Fibroblast of lung (primary cell): ENCODE results near the gene TMPRSS9. TPM values are rescaled to one million over a fixed set of nuclear protein-coding genes. Genes with fewer than 3 reads are reported as not detected.
A peak's percentile ranks its signal among the peaks of the same experiment; 100 is the strongest.

ENCODE experiments used
- DNase-seq, 2 donors: peaks; one replicate each; pipeline versions ENCODE4 v3.0.0 to v3.0.0-alpha.2; 2010; ENCODE audit warnings: low read depth in 2 of 2
- H2AFZ ChIP-seq: 2 replicates; pipeline ENCODE4 v1.5.1; 2012; ENCODE audit warnings: low read length, control low read depth, inconsistent platforms
- H3K27ac ChIP-seq: 2 replicates; pipeline ENCODE4 v1.5.1; 2011; ENCODE audit warnings: low read length, control low read depth; ENCODE audit not compliant: insufficient read depth
- H3K27me3 ChIP-seq: 2 replicates; pipeline ENCODE4 v1.5.1; 2011; ENCODE audit warnings: mild to moderate bottlenecking, low read length; ENCODE audit not compliant: control insufficient read depth, insufficient read depth
- H3K36me3 ChIP-seq: 2 replicates; pipeline ENCODE4 v1.5.1; 2011; ENCODE audit warnings: low read length; ENCODE audit not compliant: control insufficient read depth, insufficient read depth
- H3K4me1 ChIP-seq: 2 replicates; pipeline ENCODE4 v1.5.1; 2011; ENCODE audit warnings: low read length; ENCODE audit not compliant: control insufficient read depth, insufficient read depth; ENCODE audit errors: extremely low read depth
- H3K4me2 ChIP-seq: 2 replicates; pipeline ENCODE4 v1.5.1; 2011; ENCODE audit warnings: low read length, control low read depth; ENCODE audit not compliant: insufficient read depth; ENCODE audit errors: extremely low read depth
- H3K4me3 ChIP-seq, 4 experiments: fragments of 200-600 bp in 1 of 4; sonication (generic) in 1 of 4; replicated peaks in 1 of 4; 2 replicates each; pipeline ENCODE4 v1.5.1; 2011 to 2016; ENCODE audit warnings: low read length in 4 of 4, low read depth in 3 of 4, mild to moderate bottlenecking in 3 of 4, control low read depth in 2 of 4, inconsistent platforms in 1 of 4, mixed read lengths in 1 of 4; ENCODE audit not compliant: insufficient read depth in 1 of 4; ENCODE audit errors: control extremely low read depth in 1 of 4
- H3K79me2 ChIP-seq: 2 replicates; pipeline ENCODE4 v1.5.1; 2012; ENCODE audit warnings: mild to moderate bottlenecking, low read length, inconsistent platforms; ENCODE audit not compliant: control insufficient read depth, insufficient read depth
- H3K9ac ChIP-seq: 2 replicates; pipeline ENCODE4 v1.5.1; 2011; ENCODE audit warnings: mild to moderate bottlenecking, low read length, control low read depth; ENCODE audit not compliant: insufficient read depth
- H3K9me3 ChIP-seq: 2 replicates; pipeline ENCODE4 v1.5.1; 2012; ENCODE audit warnings: low read depth, low read length; ENCODE audit not compliant: control insufficient read depth, insufficient read depth
- H4K20me1 ChIP-seq: 2 replicates; pipeline ENCODE4 v1.5.1; 2011; ENCODE audit warnings: low read length; ENCODE audit not compliant: control insufficient read depth, insufficient read depth; ENCODE audit errors: extremely low read depth
- EZH2 ChIP-seq: IDR thresholded peaks from 2 replicates; pipeline ENCODE4 v1.5.1; 2012; ENCODE audit warnings: low read length, control low read depth, mild to moderate bottlenecking; ENCODE audit errors: missing control alignments
- polyA plus RNA-seq, 2 donors: library from polyadenylated mRNA; depleted of rRNA in 1 of 2; stranded (reverse) in 1 of 2; unstranded in 1 of 2; fragments of >200 nt; gene quantifications; 2 replicates each; pipeline ENCODE4 v1.2.1, GENCODE V29; 2011 to 2012; ENCODE audit warnings: missing spikeins in 1 of 2
- total RNA-seq: library from RNA; depleted of rRNA; stranded (reverse); fragments of >200 nt; gene quantifications from 2 replicates; pipeline ENCODE4 v1.2.1, GENCODE V29; 2014
- TF ChIP-seq, protein P1 (sequence below), 2 donors: IDR thresholded peaks in 1 of 2; conservative IDR thresholded peaks in 1 of 2; 1 replicate in 1 of 2; 2 replicates in 1 of 2; pipeline ENCODE4 v1.5.1; 2011 to 2012; ENCODE audit warnings: low read length in 2 of 2, control low read depth in 1 of 2, inconsistent platforms in 1 of 2, low read depth in 1 of 2, mild to moderate bottlenecking in 1 of 2

Gene TMPRSS9
- total and polyA plus RNA-seq, 2 donors (not counting 1 experiment from before 2014, with no cell fraction given) = not detected

DNA sequence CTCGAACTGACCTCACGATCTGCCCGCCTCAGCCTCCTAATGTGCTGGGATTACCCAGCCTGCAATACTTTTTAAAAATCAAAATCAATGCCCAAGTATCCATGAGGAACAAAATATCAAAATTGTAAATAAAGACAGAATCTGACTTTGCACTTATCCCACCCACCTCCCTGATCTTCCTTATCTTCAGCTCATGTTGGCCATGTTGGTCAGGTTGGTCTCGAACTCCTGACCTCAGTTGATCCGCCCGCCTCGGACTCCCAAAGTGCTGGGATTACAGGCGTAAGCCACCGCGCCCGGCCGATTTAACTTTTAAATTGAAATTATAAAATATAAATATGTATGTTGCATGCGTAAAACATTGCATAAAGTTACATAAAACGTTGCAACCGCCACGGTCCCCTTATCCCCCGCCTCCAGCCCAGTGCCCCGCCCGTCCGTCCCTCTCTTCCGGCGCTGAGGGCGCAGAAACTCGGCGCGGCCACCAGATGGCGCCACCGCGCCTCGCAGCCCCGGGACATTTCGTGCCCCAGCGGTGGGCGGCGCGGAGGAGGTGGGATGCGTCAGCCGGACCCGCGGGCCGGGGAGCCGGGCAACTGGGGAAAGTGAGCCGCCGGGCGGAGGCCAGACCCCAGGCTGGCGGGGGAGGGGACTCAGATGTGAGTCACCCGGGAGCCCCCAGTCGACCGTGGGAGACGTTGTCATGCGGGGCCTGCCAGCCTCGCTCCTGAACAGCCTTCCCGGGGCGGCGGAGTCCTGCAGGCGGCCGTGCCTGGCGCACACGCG, 114.4 kb downstream of the TMPRSS9 start:
- Histone ChIP-seq H3K4me2 (peak overlapping the region; percentile 98), H2AFZ (no peak overlapping the region), H3K9ac (peak overlapping the region; percentile 59), H3K4me3 (peak overlapping the region; percentile 43 to 92 (median 58)), H3K27ac (peak overlapping the region; percentile 82), H3K79me2 (peaks cover 23% of the 10 kb centered on the region), H3K36me3 (peaks cover 8% of the 10 kb centered on the region), H3K9me3 (no peaks in the 10 kb centered on the region), H4K20me1 (no peaks in the 10 kb centered on the region), H3K27me3 (no peaks in the 10 kb centered on the region), H3K4me1 (peaks cover 4% of the 10 kb centered on the region)
- peak; percentile 85 to 91 for DNase-seq
- TF ChIP-seq, protein P1, sequence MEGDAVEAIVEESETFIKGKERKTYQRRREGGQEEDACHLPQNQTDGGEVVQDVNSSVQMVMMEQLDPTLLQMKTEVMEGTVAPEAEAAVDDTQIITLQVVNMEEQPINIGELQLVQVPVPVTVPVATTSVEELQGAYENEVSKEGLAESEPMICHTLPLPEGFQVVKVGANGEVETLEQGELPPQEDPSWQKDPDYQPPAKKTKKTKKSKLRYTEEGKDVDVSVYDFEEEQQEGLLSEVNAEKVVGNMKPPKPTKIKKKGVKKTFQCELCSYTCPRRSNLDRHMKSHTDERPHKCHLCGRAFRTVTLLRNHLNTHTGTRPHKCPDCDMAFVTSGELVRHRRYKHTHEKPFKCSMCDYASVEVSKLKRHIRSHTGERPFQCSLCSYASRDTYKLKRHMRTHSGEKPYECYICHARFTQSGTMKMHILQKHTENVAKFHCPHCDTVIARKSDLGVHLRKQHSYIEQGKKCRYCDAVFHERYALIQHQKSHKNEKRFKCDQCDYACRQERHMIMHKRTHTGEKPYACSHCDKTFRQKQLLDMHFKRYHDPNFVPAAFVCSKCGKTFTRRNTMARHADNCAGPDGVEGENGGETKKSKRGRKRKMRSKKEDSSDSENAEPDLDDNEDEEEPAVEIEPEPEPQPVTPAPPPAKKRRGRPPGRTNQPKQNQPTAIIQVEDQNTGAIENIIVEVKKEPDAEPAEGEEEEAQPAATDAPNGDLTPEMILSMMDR (conservative IDR thresholded peaks at IDR 0.05 in 1 of 2, IDR thresholded peaks at IDR 0.05 in 1 of 2; ENCODE audit: low read depth in 1 of 2, low read length in 2 of 2) = peak; percentile 65 to 79
- no peak for TF ChIP-seq EZH2

GRCh38 chr19:2475018-2475701, 115.1 kb downstream of the TMPRSS9 start:
- TF ChIP-seq EZH2 = no peak
- TF ChIP-seq, protein P1 (conservative IDR thresholded peaks at IDR 0.05 in 1 of 2, IDR thresholded peaks at IDR 0.05 in 1 of 2; ENCODE audit: low read depth in 1 of 2, low read length in 2 of 2) = no peak
- Histone ChIP-seq H3K4me2 (peak overlapping the region; percentile 98), H3K4me1 (no peaks in the 10 kb centered on the region), H3K36me3 (peaks cover 8% of the 10 kb centered on the region), H3K27ac (peak overlapping the region; percentile 82), H3K9me3 (no peaks in the 10 kb centered on the region), H3K79me2 (peaks cover 23% of the 10 kb centered on the region), H3K27me3 (no peaks in the 10 kb centered on the region), H3K4me3 (peak overlapping the region; percentile 43 to 92 (median 58)), H3K9ac (peak overlapping the region; percentile 59), H4K20me1 (no peaks in the 10 kb centered on the region), H2AFZ (no peak overlapping the region)
- DNase-seq = peak; percentile 56 to 72

Other genes with a start within 250 kb of the TMPRSS9 start
- gene AP3D1, start 208.7 kb upstream of the TMPRSS9 start, total RNA-seq = 88.9 and 99.9 TPM in 2 replicates
- 68.0 and 103 TPM in 2 replicates for gene AP3D1, start 208.7 kb upstream of the TMPRSS9 start, polyA plus RNA-seq
- gene DOT1L, start 196.3 kb upstream of the TMPRSS9 start, total RNA-seq = 2.8 and 3.1 TPM in 2 replicates
- gene DOT1L, start 196.3 kb upstream of the TMPRSS9 start, polyA plus RNA-seq = 5.4 and 7.3 TPM in 2 replicates
- 46.0 and 61.3 TPM in 2 replicates for gene PLEKHJ1, start 123.9 kb upstream of the TMPRSS9 start, total RNA-seq
- 34.9 and 41.3 TPM in 2 replicates for gene PLEKHJ1, start 123.9 kb upstream of the TMPRSS9 start, polyA plus RNA-seq
- gene SF3A2, start 123.4 kb upstream of the TMPRSS9 start, total RNA-seq = 23.1 and 31.5 TPM in 2 replicates
- gene SF3A2, start 123.4 kb upstream of the TMPRSS9 start, polyA plus RNA-seq = 11.1 and 14.8 TPM in 2 replicates
- 0.26 and 0.33 TPM in 2 replicates for gene AMH, start 110.9 kb upstream of the TMPRSS9 start, total RNA-seq
- 0.03 and 0.07 TPM in 2 replicates for gene AMH, start 110.9 kb upstream of the TMPRSS9 start, polyA plus RNA-seq
- gene JSRP1, start 103.8 kb upstream of the TMPRSS9 start, total RNA-seq = not detected in 2 replicates
- not detected in 2 replicates for gene JSRP1, start 103.8 kb upstream of the TMPRSS9 start, polyA plus RNA-seq
- not detected in 2 replicates for gene PEAK3, start 78.1 kb upstream of the TMPRSS9 start, total RNA-seq
- gene PEAK3, start 78.1 kb upstream of the TMPRSS9 start, polyA plus RNA-seq = not detected in 2 replicates
- gene LINGO3, start 52.1 kb upstream of the TMPRSS9 start, total RNA-seq = not detected in 2 replicates
- gene LINGO3, start 52.1 kb upstream of the TMPRSS9 start, polyA plus RNA-seq = not detected in 2 replicates
- gene LSM7, start 31.7 kb upstream of the TMPRSS9 start, total RNA-seq = 43.1 and 61.6 TPM in 2 replicates
- gene LSM7, start 31.7 kb upstream of the TMPRSS9 start, polyA plus RNA-seq = 182 and 233 TPM in 2 replicates
- 18.0 and 23.8 TPM in 2 replicates for gene SPPL2B, start 31.6 kb upstream of the TMPRSS9 start, total RNA-seq
- gene SPPL2B, start 31.6 kb upstream of the TMPRSS9 start, polyA plus RNA-seq = 10.7 and 16.0 TPM in 2 replicates
- gene TIMM13, start 67.3 kb downstream of the TMPRSS9 start, total RNA-seq = 23.9 and 27.6 TPM in 2 replicates
- 14.1 and 19.5 TPM in 2 replicates for gene TIMM13, start 67.3 kb downstream of the TMPRSS9 start, polyA plus RNA-seq
- gene LMNB2, start 96.7 kb downstream of the TMPRSS9 start, total RNA-seq = 47.0 and 56.3 TPM in 2 replicates
- gene LMNB2, start 96.7 kb downstream of the TMPRSS9 start, polyA plus RNA-seq = 41.6 and 94.8 TPM in 2 replicates
- gene GADD45B, start 115.9 kb downstream of the TMPRSS9 start, total RNA-seq = 16.4 and 32.5 TPM in 2 replicates
- gene GADD45B, start 115.9 kb downstream of the TMPRSS9 start, polyA plus RNA-seq = 61.7 and 72.8 TPM in 2 replicates